ENCODE measurements around the gene SLC13A4. TPM values are rescaled to one million over a fixed set of nuclear protein-coding genes. Genes with fewer than 3 reads are reported as not detected.
A peak's percentile ranks its signal among the peaks of the same experiment; 100 is the strongest.

The SLC13A4 gene
- total and polyA plus RNA-seq, 8 donors = 3.5 to 7.7 (median 5.4) TPM; not detected in 2

GRCh38 chr7:135659159-135659846 is 68.7 kb downstream of the SLC13A4 start:
- Histone ChIP-seq H3K36me3 (no peaks in the 10 kb centered on the region), H3K4me1 (peaks cover 12 to 23% of the 10 kb centered on the region in 2 donors), H3K27ac (peak overlapping the region in 1 of 2 donors; percentile 60), H3K4me3 (no peak overlapping the region), H3K27me3 (no peaks in the 10 kb centered on the region), H3K9me3 (no peaks in the 10 kb centered on the region)
- intact Hi-C loops (cut with DNase I) = no loop called here
- TF ChIP-seq, protein P1, sequence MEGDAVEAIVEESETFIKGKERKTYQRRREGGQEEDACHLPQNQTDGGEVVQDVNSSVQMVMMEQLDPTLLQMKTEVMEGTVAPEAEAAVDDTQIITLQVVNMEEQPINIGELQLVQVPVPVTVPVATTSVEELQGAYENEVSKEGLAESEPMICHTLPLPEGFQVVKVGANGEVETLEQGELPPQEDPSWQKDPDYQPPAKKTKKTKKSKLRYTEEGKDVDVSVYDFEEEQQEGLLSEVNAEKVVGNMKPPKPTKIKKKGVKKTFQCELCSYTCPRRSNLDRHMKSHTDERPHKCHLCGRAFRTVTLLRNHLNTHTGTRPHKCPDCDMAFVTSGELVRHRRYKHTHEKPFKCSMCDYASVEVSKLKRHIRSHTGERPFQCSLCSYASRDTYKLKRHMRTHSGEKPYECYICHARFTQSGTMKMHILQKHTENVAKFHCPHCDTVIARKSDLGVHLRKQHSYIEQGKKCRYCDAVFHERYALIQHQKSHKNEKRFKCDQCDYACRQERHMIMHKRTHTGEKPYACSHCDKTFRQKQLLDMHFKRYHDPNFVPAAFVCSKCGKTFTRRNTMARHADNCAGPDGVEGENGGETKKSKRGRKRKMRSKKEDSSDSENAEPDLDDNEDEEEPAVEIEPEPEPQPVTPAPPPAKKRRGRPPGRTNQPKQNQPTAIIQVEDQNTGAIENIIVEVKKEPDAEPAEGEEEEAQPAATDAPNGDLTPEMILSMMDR (IDR thresholded peaks at IDR 0.05) = no peak
- no peak for ATAC-seq
- no peak for DNase-seq

DNA sequence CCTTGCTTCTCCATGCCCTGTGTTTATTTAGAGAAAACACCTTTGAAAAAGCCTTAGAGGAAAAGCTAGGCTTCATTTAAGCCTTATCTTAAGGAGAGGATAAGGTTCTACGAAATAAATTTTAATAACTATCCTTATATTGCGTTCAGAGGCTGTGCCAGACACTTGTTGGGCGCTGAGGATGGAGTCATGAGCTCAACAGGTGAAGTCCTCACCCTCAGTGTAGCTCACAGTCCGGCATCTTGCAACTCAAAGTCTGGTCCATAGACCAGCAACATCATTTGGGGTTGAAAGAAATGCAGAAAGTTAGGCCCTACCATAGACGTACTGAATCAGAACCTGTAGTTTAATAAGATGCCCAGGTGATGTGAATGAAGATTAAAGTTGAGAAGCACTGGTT is 69.4 kb downstream of the SLC13A4 start:
- peak overlapping the region in 1 of 2 donors; percentile 60 for H3K27ac ChIP-seq
- TF ChIP-seq, protein P1 (IDR thresholded peaks at IDR 0.05) = no peak
- ATAC-seq = no peak
- no peak overlapping the region for H3K4me3 ChIP-seq
- H3K36me3 ChIP-seq = no peaks in the 10 kb centered on the region
- DNase-seq = no peak
- peaks cover 6 to 16% of the 10 kb centered on the region in 2 donors for H3K4me1 ChIP-seq
- intact Hi-C loops (cut with DNase I) = no loop called here
- H3K27me3 ChIP-seq = no peaks in the 10 kb centered on the region
- no peaks in the 10 kb centered on the region for H3K9me3 ChIP-seq

DNA sequence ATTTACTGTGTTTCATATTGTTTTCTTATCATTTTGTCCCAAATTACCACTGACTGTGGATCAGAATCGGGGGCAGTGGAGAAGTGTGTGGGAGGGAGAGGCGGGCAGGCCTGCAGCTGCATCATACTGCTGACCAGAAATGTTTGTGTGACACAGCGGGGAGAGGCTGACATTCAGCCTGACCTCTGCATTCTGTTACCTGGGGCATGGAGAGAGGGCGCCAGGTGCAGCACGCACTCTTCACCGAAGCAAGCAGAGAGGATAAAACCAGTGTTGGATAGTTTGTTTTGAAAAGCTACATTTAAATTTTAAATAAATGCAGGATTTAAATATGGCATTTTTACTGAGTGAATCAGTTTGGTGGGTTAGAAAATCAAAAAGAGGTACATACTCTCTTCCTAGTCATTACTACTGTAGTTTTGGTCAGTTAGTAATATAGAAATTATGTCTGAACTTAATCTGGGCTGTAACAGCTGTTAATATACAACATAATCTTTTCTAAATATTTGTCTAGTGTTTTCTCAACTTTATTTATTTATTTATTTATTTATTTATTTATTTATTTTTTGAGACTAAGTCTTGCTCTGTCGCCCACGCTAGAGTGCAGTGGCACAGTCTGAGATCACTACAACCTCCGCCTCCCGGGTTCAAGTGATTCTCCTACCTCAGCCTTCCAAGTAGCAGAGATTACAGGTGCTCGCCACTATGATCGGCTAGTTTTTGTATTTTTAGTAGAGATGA is 74.5 kb downstream of the SLC13A4 start:
- Histone ChIP-seq H3K36me3 (peaks cover 0 to 10% of the 10 kb centered on the region in 2 donors), H3K9me3 (no peaks in the 10 kb centered on the region), H3K4me3 (no peak overlapping the region), H3K27me3 (no peaks in the 10 kb centered on the region), H3K27ac (no peak overlapping the region), H3K4me1 (no peaks in the 10 kb centered on the region)
- TF ChIP-seq, protein P1 (IDR thresholded peaks at IDR 0.05) = no peak
- ATAC-seq (no peak), DNase-seq (no peak)
- intact Hi-C loops (cut with DNase I) = no loop called here

DNA sequence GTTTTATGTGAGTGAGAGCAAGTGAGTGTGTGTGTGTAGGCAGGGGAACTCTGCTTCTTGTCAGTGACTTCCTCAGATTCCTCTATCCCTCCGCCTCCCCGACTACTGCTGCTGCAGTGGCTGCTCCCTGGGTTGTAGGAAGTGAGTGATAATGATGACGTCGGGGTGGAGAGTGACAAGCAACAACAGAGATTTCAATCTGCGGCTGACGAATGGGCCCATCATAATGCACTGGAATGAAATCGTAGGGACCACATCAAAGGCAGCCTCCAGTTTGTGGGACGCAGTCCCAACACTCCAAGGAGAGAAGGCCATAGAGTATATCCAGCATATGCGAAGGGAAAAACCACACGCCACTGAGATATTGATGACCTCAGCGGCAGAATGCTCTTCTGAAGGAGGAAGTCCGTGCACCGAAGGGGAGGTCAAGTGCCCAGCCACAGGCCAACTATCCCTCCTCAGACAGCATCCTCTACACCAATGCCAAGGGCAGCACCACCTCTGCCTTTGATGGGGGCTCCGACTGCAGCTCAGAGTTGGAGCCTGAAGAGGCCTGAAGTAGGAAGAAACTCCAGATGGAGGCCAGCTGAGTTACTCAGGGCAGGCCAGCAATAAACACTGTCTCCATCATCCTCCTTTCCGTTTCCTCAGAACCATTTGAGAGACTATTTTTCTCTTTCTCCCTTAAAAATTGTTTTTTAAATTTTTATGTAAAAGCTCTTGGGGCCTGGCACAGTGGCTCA is 77.0 kb downstream of the SLC13A4 start:
- no peaks in the 10 kb centered on the region for H3K27me3 ChIP-seq
- H3K27ac ChIP-seq = peak overlapping the region; percentile 8 to 37
- TF ChIP-seq, protein P1 (IDR thresholded peaks at IDR 0.05) = no peak
- peaks cover 0 to 34% of the 10 kb centered on the region in 2 donors for H3K36me3 ChIP-seq
- intact Hi-C loops (cut with DNase I) = no loop called here
- H3K4me1 ChIP-seq = no peaks in the 10 kb centered on the region
- H3K9me3 ChIP-seq = no peaks in the 10 kb centered on the region
- DNase-seq = no peak
- no peak overlapping the region for H3K4me3 ChIP-seq
- ATAC-seq = peak; percentile 76

- Histone ChIP-seq H3K27ac (no peak overlapping the region), H3K9me3 (no peaks in the 10 kb centered on the region), H3K36me3 (peaks cover 0 to 58% of the 10 kb centered on the region in 2 donors), H3K27me3 (no peaks in the 10 kb centered on the region), H3K4me3 (no peak overlapping the region), H3K4me1 (no peaks in the 10 kb centered on the region)
- intact Hi-C loops (cut with DNase I) = loop anchor here in 1 of 2 donors (10.0 kb wide), 1 partner anchor 363 kb away; no protein-coding TSS in a partner anchor
- TF ChIP-seq, protein P1 (IDR thresholded peaks at IDR 0.05) = no peak
- DNase-seq = no peak
- ATAC-seq = no peak
Measured at GRCh38 chr7:135648235-135648634, 79.8 kb downstream of the SLC13A4 start.

All from left lung (tissue), 10 donors.